LoVo (cell line): ENCODE data around the gene MAGI2.

Experiments used
- DNase-seq: peaks from one replicate; pipeline ENCODE4 v3.0.0-alpha.2; 2016; ENCODE audit warnings: low spot score

MAGI2 gene

DNA sequence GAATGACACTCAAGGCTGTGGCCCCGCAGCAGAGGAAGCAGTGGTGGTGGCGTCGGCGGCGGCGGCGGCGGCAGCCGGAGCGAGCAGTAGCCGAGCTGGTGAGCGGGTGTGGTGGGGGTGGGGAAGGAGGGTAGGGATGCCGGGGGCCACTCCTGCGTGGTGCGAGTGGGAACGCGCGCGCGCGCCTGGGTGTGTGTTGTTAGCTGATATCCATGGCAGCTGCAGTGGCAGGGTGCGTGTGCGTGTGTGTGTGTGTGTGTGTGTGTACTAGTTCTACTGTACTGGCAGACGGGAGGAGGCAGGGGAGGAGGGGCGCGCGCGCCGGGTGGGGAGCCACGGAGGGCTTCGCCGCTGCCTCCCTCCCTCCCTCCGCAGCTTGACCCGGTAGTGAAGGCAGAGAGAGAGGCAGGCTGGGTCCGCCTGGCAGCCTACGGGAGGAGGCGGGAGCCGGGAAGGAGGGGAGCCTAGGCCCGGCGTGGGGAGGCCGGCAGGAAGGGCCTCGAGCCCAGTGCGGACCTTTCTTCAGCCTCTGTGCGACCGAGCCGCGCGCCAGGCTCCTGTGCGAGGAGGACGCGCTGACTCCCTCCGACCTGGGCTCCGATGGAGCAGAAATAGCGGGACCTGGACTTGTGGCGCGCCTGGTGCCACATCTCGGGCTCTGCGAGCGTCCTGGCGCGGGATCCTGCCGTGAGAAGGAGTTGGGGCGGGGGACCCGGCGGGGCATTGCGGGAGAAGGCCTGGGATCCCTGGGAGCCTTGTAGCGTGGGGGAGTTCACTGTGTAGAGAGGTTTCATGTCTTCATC is at the start of gene MAGI2:
TSS of gene MAGI2 (minus strand) at position 110 of the 803 bp plus-strand sequence. CDS start 347 bp downstream, outside the sequence.
- no peak for DNase-seq

DNA sequence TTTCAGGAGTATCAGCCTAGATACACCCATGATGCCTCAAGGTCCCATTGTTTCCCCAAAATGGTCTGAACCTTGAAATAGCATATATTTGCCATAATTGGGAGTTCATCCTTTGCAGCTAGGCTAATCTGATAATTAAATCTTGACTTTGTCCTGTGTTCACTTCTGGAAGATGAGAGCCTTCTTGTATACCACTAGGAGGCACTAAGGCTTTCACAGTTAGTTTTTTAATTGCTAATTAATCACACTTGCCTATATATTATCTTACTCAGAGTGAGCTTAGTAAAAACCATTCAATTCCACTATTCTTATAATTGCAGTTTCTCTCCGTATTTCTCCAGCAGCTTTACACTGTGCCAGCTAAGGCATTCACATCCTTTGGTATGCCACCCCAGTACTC is 48.7 kb upstream of the MAGI2 start:
- no peak for DNase-seq

DNA sequence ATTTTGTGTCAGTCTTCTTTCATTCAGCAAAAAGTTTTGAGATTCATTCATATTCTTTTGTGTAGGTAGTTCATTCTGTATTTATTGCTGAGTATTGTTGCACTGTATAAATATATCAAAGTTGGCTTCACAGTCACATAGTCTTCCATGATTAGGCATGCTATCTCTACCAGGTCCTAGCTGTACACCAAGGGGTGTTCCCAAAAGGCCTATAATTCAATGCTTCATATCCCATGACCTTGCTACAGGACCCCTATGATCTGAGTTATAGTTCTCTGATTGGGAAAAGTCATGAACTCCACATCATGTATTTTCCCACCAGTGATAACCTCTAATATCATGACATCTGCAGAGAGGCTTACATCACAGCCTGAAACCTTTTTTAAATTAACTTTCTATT is 47.3 kb upstream of the MAGI2 start:
- DNase-seq = no peak

DNA sequence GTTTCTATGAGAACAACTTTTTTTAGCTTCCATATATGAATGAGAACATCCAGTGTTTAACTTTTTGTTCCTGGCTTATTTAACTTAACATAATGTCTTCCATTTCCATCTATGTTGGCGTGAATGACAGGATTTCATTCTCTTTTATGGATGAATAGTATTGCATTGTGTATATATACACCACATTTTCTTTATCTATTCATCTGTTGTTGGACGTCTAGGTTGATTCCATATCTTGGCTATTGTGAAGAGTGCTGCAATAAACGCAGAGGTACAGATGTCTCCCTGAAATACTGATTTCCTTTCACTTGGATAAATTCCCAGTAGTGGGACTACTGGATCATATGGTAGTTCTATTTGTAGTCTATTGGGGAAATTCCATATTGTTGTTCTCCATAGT is 44.3 kb upstream of the MAGI2 start:
- DNase-seq = no peak

DNA sequence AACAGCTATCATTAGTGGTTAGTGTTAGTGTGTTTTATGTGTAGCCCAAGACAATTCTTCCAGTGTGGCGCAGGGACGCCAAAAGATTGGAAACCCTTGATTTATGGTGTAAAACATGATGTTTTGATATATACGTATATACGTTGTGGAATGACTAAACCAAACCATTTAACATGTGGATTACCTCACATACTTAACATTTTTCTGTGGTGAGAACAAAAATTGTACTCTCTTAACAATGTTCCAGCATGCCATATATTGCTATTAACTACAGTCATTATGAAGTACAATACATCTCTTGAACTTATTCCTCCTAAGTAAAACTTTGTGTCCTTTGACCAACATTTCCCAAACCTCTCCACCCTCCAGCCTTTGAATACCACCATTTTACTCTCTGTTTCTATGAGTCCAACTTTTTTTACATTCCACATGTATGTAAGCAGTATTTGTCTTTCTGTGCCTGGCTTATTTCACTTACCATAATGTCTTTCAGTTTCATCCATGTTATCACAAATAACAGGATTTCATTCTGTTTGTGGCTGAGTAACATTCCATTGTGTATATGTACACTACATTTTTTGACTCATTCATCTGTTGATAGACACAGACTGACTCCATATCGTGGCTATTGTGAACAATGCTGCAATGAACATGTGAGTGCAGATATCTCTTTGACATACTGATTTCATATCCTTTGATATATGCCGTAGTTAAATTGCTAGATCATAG is 42.2 kb upstream of the MAGI2 start:
- no peak for DNase-seq

DNA sequence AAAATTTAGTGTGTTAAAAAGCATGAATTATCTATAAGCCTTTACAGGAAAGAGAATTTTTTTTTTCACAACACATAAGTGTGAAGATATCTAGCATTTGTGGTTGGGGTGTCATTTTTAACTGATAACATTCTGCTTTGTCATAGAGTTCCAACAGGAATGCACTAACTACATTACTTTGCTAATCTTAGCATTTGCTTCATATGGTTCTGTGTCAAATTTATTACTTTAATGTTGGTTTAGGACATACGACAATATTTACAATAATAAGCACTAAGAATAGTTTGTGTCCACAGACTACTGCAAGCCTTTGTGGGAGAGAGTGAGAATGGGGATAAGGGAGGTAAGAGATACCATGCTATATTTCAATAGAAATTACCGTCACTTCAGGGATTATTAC is 40.6 kb upstream of the MAGI2 start:
- no peak for DNase-seq

DNA sequence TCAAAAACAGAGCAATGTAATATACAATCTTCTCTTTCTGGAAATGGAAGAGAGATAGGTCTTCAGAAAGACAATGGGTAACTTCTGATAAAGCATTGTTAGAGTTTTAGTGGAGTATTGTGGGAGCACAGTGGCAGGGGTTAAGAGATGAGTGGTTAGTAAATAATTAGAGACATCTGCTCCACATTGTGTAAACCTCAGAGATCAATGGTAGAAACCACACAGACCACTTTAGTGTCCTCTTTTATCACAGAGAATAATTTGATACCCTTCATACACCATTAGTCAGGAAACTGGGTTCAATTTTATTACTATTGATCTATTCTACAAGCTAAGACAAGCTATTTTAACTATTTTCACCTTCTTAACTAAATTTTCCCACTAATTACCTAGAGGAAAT is 35.9 kb upstream of the MAGI2 start:
- no peak for DNase-seq

DNA sequence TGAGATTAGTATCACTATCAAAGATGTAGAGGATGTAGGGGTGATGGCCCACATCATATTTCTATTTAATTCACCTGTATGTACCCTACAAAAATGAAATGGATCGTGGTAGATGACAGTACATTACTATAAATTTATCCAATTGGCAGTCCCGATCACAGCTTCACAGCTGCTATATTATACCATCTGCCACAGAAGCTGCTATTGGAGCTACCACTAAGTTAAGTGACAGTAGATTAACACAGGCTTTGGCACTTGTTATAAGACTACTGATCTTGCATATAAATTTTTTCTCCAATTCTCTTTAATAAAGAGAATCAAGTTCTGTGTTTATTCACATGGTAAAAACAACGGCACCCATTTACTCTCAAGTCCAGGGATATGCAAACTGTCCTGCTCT is 24.9 kb upstream of the MAGI2 start:
- DNase-seq = no peak

DNA sequence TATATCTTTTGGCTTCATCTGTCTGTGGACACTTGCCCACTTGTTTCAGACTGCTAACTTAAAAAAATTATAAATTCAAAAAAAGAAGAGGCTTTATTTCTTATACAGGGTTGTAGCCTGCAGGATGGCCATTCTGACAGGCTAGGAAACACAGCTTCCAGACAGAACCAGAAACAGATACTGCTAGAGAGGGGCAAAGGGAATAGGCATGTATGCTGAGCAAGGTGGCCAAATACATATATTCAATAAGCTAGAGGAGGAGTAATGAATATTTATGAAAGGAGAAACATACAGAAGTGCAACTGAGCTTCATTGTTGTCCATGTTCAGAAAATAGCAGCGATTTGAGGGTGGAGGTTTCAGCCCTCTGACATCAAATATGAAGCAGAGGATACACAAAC is 22.0 kb upstream of the MAGI2 start:
- DNase-seq = no peak

DNA sequence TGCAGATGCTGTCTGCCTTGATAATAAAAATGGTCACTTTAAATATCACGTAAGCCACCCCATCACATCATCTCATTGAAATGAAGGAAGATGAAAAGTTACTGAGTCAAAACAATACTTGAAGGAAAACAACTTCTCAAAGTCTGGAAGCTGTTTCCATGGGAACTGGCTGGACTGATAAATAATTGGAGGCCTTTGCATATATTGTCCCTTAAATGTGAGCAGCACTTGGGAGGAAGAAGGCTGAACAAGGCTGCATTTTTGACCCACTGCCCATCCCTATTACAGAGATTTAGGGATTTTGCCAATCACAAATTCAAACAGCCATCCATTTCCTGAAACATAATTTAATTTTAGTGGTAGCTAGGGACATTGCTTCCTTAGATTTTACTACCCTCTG is 18.2 kb upstream of the MAGI2 start:
- DNase-seq = no peak

DNA sequence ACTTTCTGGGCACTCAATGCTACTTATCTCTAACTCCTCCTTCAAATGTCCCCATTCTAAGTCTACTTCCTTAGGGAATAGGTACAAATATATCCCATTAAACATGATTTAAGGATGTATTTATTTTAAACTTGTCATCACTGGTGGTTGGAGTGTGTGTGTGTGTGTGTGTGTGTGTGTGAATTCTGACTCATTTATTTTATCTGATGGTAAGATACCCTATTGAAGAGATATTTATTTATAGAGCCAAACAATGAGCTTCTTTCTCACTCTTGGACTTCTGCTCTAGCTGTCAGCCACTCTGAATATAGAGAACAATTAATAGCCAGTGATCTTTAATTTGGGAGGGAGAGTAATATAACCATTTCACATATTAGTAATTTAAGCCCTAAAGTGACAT is 17.8 kb upstream of the MAGI2 start:
- DNase-seq = no peak

DNA sequence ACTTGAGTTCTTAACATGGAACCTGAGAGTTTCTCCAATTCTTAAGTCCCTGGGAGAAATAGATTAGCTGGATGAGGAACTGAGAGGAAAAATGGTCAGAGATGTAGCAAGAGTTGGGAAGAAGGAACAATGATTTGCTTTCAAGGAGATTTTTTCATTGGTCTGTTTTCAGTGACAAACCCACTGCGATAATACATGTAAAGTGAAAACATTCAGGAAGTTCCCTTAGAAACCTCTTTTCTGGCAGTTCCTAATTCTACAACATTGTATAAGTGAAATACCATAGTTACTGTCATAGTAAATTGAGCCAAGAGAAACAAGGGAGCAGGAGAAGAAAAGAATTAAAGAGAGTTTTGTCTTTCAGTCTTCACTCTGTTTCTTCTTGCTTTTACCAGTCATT is 12.1 kb upstream of the MAGI2 start:
- no peak for DNase-seq

DNA sequence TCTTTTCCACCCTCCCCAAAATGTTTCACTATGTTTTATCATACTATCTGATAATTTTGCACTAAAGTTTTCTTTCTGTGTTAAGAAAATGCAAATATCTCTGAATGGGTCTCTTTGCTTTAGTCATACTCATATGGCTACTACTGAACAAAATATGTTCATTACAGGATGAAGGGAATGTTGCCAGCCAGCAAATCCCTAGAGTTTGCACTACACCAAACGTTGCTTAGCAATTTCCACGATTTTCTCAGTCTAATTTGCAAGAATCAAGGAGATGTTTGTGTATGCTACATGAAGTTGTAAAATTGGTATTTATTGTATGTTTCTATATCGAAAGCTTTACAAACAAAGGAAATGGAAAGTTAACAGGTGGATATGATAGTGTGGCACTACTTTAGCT is 10.6 kb upstream of the MAGI2 start:
- no peak for DNase-seq

DNA sequence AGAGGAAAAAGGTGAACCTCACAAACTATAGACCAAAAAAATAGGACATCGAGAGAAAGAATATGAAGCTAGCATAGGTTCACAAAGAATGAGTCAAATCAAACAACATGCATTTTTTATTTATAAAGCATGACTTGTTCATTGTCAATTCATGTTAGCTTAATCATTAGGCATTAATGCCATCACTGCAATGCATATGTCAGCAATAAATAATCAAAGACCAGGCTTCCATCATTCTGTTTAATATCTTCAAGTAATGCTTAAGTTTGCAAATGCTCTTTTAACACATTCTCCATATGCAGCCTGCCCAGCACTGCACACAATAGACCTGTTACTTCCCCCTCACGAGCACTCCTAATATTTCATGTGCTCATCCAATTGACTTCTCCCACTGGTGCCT is 8.9 kb upstream of the MAGI2 start:
- DNase-seq = no peak

DNA sequence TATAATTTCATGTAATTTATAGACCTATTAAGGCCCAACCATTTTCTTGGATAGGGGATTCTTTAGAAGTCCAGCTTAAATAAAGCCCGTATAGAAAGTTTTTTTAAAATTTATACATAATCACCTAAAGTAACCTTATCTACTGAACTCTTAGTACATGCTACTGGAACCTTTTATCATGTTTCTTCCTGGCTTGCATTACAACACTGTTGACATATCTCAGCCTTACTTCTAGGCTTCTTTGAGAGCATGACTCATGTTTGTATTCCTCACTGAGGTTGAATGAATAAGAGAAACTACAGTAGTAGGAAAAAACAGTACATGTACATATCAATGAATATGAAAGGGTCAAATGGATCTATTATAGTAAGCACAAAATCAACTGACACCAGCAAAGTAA is 8.2 kb upstream of the MAGI2 start:
- no peak for DNase-seq

DNA sequence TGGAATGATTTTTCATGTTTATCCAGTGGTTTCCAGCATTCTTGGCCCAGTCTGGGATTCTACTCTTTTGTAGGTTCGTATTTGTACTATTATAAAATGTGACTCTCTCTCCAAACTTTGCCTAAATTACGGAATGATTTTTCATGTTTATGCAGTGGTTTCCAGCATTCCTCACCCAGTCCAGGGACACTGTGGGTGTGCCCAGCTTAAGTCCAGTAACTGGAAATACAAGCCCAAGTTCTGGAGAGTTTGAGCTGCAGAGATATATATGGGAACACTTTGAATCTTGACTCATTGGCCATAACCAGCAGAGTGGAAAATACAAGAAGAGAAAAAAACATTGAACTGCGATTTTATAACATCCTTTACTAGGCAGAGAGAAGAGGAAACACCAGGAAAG is 5.9 kb upstream of the MAGI2 start:
- DNase-seq = no peak

DNA sequence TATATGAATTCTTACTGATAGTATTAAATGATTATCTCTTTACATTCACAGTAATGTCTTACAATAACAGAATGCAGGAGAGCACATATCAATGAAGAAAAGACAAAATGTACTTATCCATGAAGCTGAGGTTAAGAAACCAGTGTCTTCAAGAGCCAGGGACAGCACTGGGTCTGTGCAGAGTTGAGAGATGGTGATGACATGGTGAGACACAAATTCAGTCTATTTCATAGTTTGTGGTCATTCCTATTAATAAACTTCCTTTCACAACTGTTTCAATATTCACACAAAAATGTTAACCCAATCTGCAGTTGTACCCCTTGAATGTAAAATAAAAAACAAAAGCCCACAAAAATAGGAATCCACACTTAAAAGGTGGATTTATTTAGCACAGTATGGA is 5.3 kb upstream of the MAGI2 start:
- DNase-seq = no peak

DNA sequence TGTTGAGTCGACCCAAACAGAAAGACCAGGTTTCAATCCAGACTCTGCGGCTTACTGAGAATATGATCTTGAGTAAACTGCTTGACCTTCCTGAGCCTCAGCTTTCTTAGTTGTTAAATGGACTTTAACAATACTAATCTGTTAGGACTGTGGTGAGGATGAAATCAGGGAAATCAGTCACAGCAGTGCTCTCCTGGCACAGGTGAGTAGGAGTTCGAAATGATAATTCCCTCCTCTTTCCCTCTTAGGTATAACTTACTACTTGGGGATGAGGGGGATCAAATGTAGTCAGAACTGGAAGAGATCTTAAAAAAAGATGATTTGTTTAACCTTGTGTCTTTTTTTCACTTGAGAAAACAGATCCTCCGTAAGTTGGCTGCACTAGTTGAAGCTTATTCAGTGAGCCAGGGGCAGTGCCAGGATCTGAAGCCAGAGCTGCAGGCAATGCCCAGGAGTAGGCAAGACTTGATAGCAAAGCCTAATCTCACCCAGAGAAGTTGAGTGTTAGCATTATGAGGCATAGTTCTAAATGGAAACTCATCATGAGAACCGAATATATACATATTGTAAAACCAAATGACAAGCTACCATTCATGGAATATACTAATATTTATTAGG is 1.8 kb upstream of the MAGI2 start:
- DNase-seq = no peak

DNA sequence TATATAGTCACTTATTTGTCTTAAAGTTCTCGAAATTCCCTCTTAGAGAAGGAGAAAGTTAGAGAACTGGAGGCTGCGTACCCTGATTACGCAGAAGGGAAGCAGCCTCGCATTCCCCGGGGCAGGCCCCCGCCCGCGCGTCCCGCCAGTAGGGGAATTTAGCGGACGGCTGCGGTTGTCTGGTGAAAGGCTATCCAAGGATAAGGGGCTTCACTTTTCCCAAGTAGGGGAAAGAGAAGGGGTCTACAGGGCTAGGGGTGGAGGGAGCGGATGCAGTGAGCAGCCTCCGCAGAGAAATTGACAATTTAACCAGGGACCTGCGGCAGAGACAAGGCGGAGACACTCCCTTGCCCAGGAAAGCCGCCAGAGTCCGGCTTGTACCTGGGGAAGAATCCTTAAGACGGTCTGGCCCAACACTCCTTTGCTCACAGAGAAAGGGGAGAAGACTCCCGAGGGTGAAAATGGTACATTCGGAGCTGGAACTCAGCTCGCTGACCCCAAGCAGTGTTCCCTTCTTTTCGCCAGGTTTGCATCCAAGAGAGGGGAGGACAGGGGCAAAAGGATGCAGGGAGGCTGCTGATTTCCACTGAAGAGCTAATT is 994 bp upstream of the MAGI2 start:
- DNase-seq = no peak

DNA sequence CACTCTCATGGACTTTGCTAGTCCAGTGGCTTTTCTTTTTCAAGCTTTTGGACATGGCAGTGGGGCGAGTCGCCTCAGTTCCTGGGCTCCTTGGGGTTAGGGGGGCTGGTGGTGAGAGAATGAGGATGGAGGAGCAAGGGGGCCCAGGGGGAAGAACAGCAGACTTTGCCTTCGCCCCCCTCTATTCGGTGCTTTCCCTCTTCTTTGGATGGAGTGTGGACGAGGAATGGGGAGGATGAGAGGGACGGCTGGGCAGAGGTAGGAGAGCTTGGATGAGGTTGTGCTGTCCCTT is 255 bp downstream of the MAGI2 start:
- no peak for DNase-seq

DNA sequence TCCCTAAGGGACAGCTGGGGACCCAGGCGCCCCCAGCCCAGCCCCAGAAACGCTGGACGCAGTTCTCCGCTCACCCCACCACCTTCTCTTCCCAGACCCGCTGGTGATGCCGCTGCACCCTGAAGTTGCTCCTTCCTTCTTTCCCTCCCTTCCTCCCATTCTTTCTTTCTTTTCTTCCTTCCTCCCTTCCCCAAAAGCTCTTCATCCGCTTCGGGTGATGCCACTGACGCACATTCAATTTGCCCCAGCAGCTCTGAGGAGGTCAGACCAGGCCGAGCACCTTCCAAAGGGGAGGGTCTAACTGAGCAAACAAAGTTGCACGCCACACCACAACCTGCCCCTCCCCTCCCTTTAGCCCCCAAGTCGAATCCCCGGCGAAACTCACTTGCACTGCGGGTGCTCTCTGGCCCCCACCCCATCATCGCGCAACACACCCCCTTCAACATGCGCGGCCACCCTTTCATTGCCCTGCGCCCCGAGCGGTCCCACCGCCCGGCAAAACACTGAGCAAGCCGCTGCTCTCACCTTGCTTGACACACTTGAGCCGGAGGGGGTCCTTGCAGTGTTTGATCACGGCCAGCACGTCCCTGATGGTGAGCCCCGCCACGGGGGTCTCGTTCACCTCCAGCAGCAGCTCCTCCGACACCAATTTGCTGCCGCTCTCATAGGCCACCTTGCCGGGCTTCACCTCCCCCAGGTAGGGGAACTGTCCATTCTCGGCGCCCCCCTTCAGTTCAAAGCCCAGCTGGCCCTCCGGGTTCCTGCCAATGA is 787 bp downstream of the MAGI2 start:
- DNase-seq = no peak

DNA sequence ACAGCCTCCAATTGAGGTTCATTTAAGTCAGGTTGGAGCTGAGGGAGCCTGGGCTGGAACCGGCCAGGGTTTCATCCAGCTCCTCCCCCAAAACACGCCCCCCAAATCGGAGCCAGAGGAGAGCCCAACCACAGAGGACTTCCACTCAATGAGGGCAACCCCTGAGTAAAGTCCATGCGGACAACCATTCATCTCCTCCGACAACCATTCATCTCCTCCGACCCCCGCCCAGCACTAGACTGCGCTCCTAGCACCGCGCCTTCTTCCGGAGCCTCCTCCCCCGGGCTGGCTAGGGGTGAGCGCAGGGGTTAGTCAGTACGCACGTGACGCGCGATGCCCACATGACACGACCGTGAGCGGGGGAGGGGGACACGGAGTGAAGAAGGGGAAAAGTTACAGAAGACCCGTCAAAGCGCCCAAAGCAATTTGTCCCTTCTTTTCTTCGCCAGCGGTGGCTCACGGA is 1.4 kb downstream of the MAGI2 start:
- no peak for DNase-seq
